HCT116 (cell line): ENCODE data around the gene KNCN.

Experiments used
- CEBPB ChIP-seq: IDR thresholded peaks from 2 replicates; pipeline ENCODE4 v1.6.1; 2012; ENCODE audit warnings: low read depth
- CTCF ChIP-seq, 3 experiments: fragments of 200-600 bp in 1 of 3; sonication (generic) in 1 of 3; IDR thresholded peaks in 2 of 3; conservative IDR thresholded peaks in 1 of 3; 2 replicates each; pipeline ENCODE4 v1.5.1; 2012 to 2017; ENCODE audit warnings: low read depth in 2 of 3, low read length in 2 of 3, antibody characterized with exemption in 1 of 3, borderline replicate concordance in 1 of 3, control low read depth in 1 of 3, mild to moderate bottlenecking in 1 of 3, mixed read lengths in 1 of 3, mixed run types in 1 of 3, moderate library complexity in 1 of 3; ENCODE audit not compliant: insufficient read depth in 1 of 3
- EZH2 ChIP-seq: fragments of 200-600 bp; sonication (generic); IDR thresholded peaks from 2 replicates; pipeline ENCODE4 v1.6.1; 2017; ENCODE audit warnings: antibody characterized with exemption, mixed run types
- JUND ChIP-seq: IDR thresholded peaks from 2 replicates; pipeline ENCODE4 v1.6.1; 2012
- POLR2AphosphoS5 ChIP-seq: IDR thresholded peaks from 2 replicates; pipeline ENCODE4 v1.6.1; 2011; ENCODE audit warnings: mild to moderate bottlenecking, low read depth, low read length, moderate library complexity
- RAD21 ChIP-seq: IDR thresholded peaks from 2 replicates; pipeline ENCODE4 v1.6.1; 2012; ENCODE audit warnings: low read depth, mild to moderate bottlenecking
- REST ChIP-seq: IDR thresholded peaks from 2 replicates; pipeline ENCODE4 v1.6.1; 2012; ENCODE audit warnings: low read depth
- SP1 ChIP-seq: IDR thresholded peaks from 2 replicates; pipeline ENCODE4 v1.6.1; 2012; ENCODE audit warnings: low read depth
- ZNF274 ChIP-seq: fragments of 200-500 bp; sonication (Bioruptor generic); IDR thresholded peaks from 2 replicates; pipeline ENCODE4 v1.6.1; 2014; ENCODE audit warnings: mild to moderate bottlenecking, low read depth, low read length, inconsistent platforms

- TF ChIP-seq POLR2AphosphoS5 (no peak), CTCF (IDR thresholded peaks at IDR 0.05 in 2 of 3, conservative IDR thresholded peaks at IDR 0.05 in 1 of 3; ENCODE audit: borderline replicate concordance in 1 of 3, insufficient read depth in 1 of 3, low read depth in 2 of 3, low read length in 2 of 3) (no peak), JUND (no peak), ZNF274 (no peak), CEBPB (no peak), RAD21 (no peak), SP1 (no peak), REST (no peak), EZH2 (no peak)
Observed at GRCh38 chr1:46568461-46568891, 17.0 kb upstream of the KNCN start.
